A549 (cell line): ENCODE results near the gene FXYD3. TPM values are rescaled to one million over a fixed set of nuclear protein-coding genes. Genes with fewer than 3 reads are reported as not detected.

Experiments
- polyA plus RNA-seq, 4 experiments: library from polyadenylated mRNA; depleted of rRNA in 3 of 4; stranded (reverse); fragments of >200 nt; fragmentation: RNase III in 1 of 4; extraction: RNeasy Plus Mini Kit Qiagen cat#74134 plus additional on column Dnase treatment in 1 of 4; gene quantifications; 2 replicates in 3 of 4; 3 replicates in 1 of 4; pipeline ENCODE4 v1.2.3, GENCODE V29; 2011 to 2017
- small RNA-seq, 6 experiments: library from RNA; depleted of rRNA; stranded (forward); fragments of <200 nt; gene quantifications; one replicate each; pipeline ENCODE3, GENCODE V24; 2012

Gene FXYD3
- polyA plus RNA-seq, 2 of the 4 experiments (the other 2 are of a cell fraction) = 0.32 TPM; not detected in 1

Small RNA genes lying within 50 kb of the gene (small RNA-seq; reads per million reads assigned to genes)
- gene AC020907.2 = 0 reads per million in 6 experiments

Other genes starting within 250 kb of the FXYD3 start
- gene ZNF30, start 188.9 kb upstream of the FXYD3 start, polyA plus RNA-seq (2011; rRNA removed) = 9.4 and 11.2 TPM in 2 replicates
- gene ZNF30, start 188.9 kb upstream of the FXYD3 start, polyA plus RNA-seq (2017; fragmentation: RNase III; extraction: RNeasy Plus Mini Kit Qiagen cat#74134 plus additional on column Dnase treatment) = 5.1 to 5.7 TPM (median 5.4 TPM) in 3 replicates
- 3.7 and 5.0 TPM in 2 replicates for gene ZNF792, start 151.6 kb upstream of the FXYD3 start, polyA plus RNA-seq (2011; rRNA removed)
- 1.9 to 2.2 TPM (median 2.0 TPM) in 3 replicates for gene ZNF792, start 151.6 kb upstream of the FXYD3 start, polyA plus RNA-seq (2017; fragmentation: RNase III; extraction: RNeasy Plus Mini Kit Qiagen cat#74134 plus additional on column Dnase treatment)
- 184 and 221 TPM in 2 replicates for gene GRAMD1A, start 115.5 kb upstream of the FXYD3 start, polyA plus RNA-seq (2011; rRNA removed)
- gene GRAMD1A, start 115.5 kb upstream of the FXYD3 start, polyA plus RNA-seq (2017; fragmentation: RNase III; extraction: RNeasy Plus Mini Kit Qiagen cat#74134 plus additional on column Dnase treatment) = 104 to 131 TPM (median 128 TPM) in 3 replicates
- 11.0 and 12.8 TPM in 2 replicates for gene SCN1B, start 85.4 kb upstream of the FXYD3 start, polyA plus RNA-seq (2011; rRNA removed)
- gene SCN1B, start 85.4 kb upstream of the FXYD3 start, polyA plus RNA-seq (2017; fragmentation: RNase III; extraction: RNeasy Plus Mini Kit Qiagen cat#74134 plus additional on column Dnase treatment) = 10.3 to 11.4 TPM (median 11.3 TPM) in 3 replicates
- 0.08 and 0.09 TPM in 2 replicates for gene HPN, start 74.1 kb upstream of the FXYD3 start, polyA plus RNA-seq (2011; rRNA removed)
- gene HPN, start 74.1 kb upstream of the FXYD3 start, polyA plus RNA-seq (2017; fragmentation: RNase III; extraction: RNeasy Plus Mini Kit Qiagen cat#74134 plus additional on column Dnase treatment) = 0.04 to 0.12 TPM (median 0.06 TPM) in 3 replicates
- gene LGI4, start 19.2 kb downstream of the FXYD3 start, polyA plus RNA-seq (2011; rRNA removed) = 0.06 and 0.13 TPM in 2 replicates
- gene LGI4, start 19.2 kb downstream of the FXYD3 start, polyA plus RNA-seq (2017; fragmentation: RNase III; extraction: RNeasy Plus Mini Kit Qiagen cat#74134 plus additional on column Dnase treatment) = 0.09 to 0.16 TPM (median 0.12 TPM) in 3 replicates
- not detected in 2 replicates for gene FXYD1, start 23.0 kb downstream of the FXYD3 start, polyA plus RNA-seq (2011; rRNA removed)
- not detected in 3 replicates for gene FXYD1, start 23.0 kb downstream of the FXYD3 start, polyA plus RNA-seq (2017; fragmentation: RNase III; extraction: RNeasy Plus Mini Kit Qiagen cat#74134 plus additional on column Dnase treatment)
- not detected in 2 replicates for gene FXYD7, start 27.4 kb downstream of the FXYD3 start, polyA plus RNA-seq (2011; rRNA removed)
- gene FXYD7, start 27.4 kb downstream of the FXYD3 start, polyA plus RNA-seq (2017; fragmentation: RNase III; extraction: RNeasy Plus Mini Kit Qiagen cat#74134 plus additional on column Dnase treatment) = 0.15 TPM in 1 of 3 replicates, not detected in the others
- 70.8 and 77.3 TPM in 2 replicates for gene FXYD5, start 38.9 kb downstream of the FXYD3 start, polyA plus RNA-seq (2011; rRNA removed)
- gene FXYD5, start 38.9 kb downstream of the FXYD3 start, polyA plus RNA-seq (2017; fragmentation: RNase III; extraction: RNeasy Plus Mini Kit Qiagen cat#74134 plus additional on column Dnase treatment) = 106 to 116 TPM (median 113 TPM) in 3 replicates
- not detected in 2 replicates for gene FAM187B, start 112.9 kb downstream of the FXYD3 start, polyA plus RNA-seq (2011; rRNA removed)
- not detected in 3 replicates for gene FAM187B, start 112.9 kb downstream of the FXYD3 start, polyA plus RNA-seq (2017; fragmentation: RNase III; extraction: RNeasy Plus Mini Kit Qiagen cat#74134 plus additional on column Dnase treatment)
- 2.1 and 2.5 TPM in 2 replicates for gene LSR, start 133.2 kb downstream of the FXYD3 start, polyA plus RNA-seq (2011; rRNA removed)
- 3.6 to 4.7 TPM (median 4.4 TPM) in 3 replicates for gene LSR, start 133.2 kb downstream of the FXYD3 start, polyA plus RNA-seq (2017; fragmentation: RNase III; extraction: RNeasy Plus Mini Kit Qiagen cat#74134 plus additional on column Dnase treatment)
- gene USF2, start 153.1 kb downstream of the FXYD3 start, polyA plus RNA-seq (2011; rRNA removed) = 91.8 and 118 TPM in 2 replicates
- gene USF2, start 153.1 kb downstream of the FXYD3 start, polyA plus RNA-seq (2017; fragmentation: RNase III; extraction: RNeasy Plus Mini Kit Qiagen cat#74134 plus additional on column Dnase treatment) = 124 to 141 TPM (median 141 TPM) in 3 replicates
- not detected in 2 replicates for gene HAMP, start 166.7 kb downstream of the FXYD3 start, polyA plus RNA-seq (2011; rRNA removed)
- gene HAMP, start 166.7 kb downstream of the FXYD3 start, polyA plus RNA-seq (2017; fragmentation: RNase III; extraction: RNeasy Plus Mini Kit Qiagen cat#74134 plus additional on column Dnase treatment) = 0.03 TPM in 1 of 3 replicates, not detected in the others
- not detected in 2 replicates for gene MAG, start 176.3 kb downstream of the FXYD3 start, polyA plus RNA-seq (2011; rRNA removed)
- gene MAG, start 176.3 kb downstream of the FXYD3 start, polyA plus RNA-seq (2017; fragmentation: RNase III; extraction: RNeasy Plus Mini Kit Qiagen cat#74134 plus additional on column Dnase treatment) = not detected in 3 replicates
- gene CD22, start 213.4 kb downstream of the FXYD3 start, polyA plus RNA-seq (2011; rRNA removed) = 0.14 and 0.29 TPM in 2 replicates
- gene CD22, start 213.4 kb downstream of the FXYD3 start, polyA plus RNA-seq (2017; fragmentation: RNase III; extraction: RNeasy Plus Mini Kit Qiagen cat#74134 plus additional on column Dnase treatment) = 0.05 TPM in 1 of 3 replicates, not detected in the others
- gene FFAR1, start 232.1 kb downstream of the FXYD3 start, polyA plus RNA-seq (2011; rRNA removed) = not detected in 2 replicates
- gene FFAR1, start 232.1 kb downstream of the FXYD3 start, polyA plus RNA-seq (2017; fragmentation: RNase III; extraction: RNeasy Plus Mini Kit Qiagen cat#74134 plus additional on column Dnase treatment) = not detected in 3 replicates
- not detected in 2 replicates for gene FFAR3, start 242.6 kb downstream of the FXYD3 start, polyA plus RNA-seq (2011; rRNA removed)
- not detected in 3 replicates for gene FFAR3, start 242.6 kb downstream of the FXYD3 start, polyA plus RNA-seq (2017; fragmentation: RNase III; extraction: RNeasy Plus Mini Kit Qiagen cat#74134 plus additional on column Dnase treatment)